ENCODE data around the gene NEK10.

The NEK10 gene

GRCh38 chr3:27127195-27127594 lies 242.0 kb downstream of the NEK10 start:
- TF ChIP-seq POLR2AphosphoS5 (IDR thresholded peaks at IDR 0.05; ENCODE audit: borderline replicate concordance, low read depth, low read length), result no peak
- no peak for TF ChIP-seq FOXP2 (optimal IDR thresholded peaks at IDR 0.05; ENCODE audit: control extremely low read depth, extremely low read length, insufficient read depth)
- no peak for TF ChIP-seq EZH2 (IDR thresholded peaks at IDR 0.05)
- Histone ChIP-seq H3K9me3 (ENCODE audit: low read depth, low read length) (no peaks in the 10 kb centered on the region), H3K36me3 (ENCODE audit: insufficient read depth, low read length) (no peaks in the 10 kb centered on the region), H3K4me3 (no peak overlapping the region), H3K9ac (ENCODE audit: insufficient read length) (no peak overlapping the region), H3K27ac (no peak overlapping the region)
- DNase-seq (ENCODE audit: low read depth, low spot score), result no peak

GRCh38 chr3:27125821-27126501 lies 243.2 kb downstream of the NEK10 start:
- no peak overlapping the region for H3K4me3 ChIP-seq
- no peaks in the 10 kb centered on the region for H3K36me3 ChIP-seq (ENCODE audit: insufficient read depth, low read length)
- no peak for DNase-seq (ENCODE audit: low read depth, low spot score)
- no peak for TF ChIP-seq EZH2 (IDR thresholded peaks at IDR 0.05)
- TF ChIP-seq POLR2AphosphoS5 (IDR thresholded peaks at IDR 0.05; ENCODE audit: borderline replicate concordance, low read depth, low read length), result no peak
- no peak for TF ChIP-seq FOXP2 (optimal IDR thresholded peaks at IDR 0.05; ENCODE audit: control extremely low read depth, extremely low read length, insufficient read depth)
- no peak overlapping the region for H3K9ac ChIP-seq (ENCODE audit: insufficient read length)
- no peak overlapping the region for H3K27ac ChIP-seq
- H3K9me3 ChIP-seq (ENCODE audit: low read depth, low read length), result no peaks in the 10 kb centered on the region

GRCh38 chr3:27119639-27120038 lies 249.5 kb downstream of the NEK10 start:
- no peaks in the 10 kb centered on the region for H3K9me3 ChIP-seq (ENCODE audit: low read depth, low read length)
- no peaks in the 10 kb centered on the region for H3K36me3 ChIP-seq (ENCODE audit: insufficient read depth, low read length)
- DNase-seq (ENCODE audit: low read depth, low spot score), result no peak
- TF ChIP-seq POLR2AphosphoS5 (IDR thresholded peaks at IDR 0.05; ENCODE audit: borderline replicate concordance, low read depth, low read length) (no peak), FOXP2 (optimal IDR thresholded peaks at IDR 0.05; ENCODE audit: control extremely low read depth, extremely low read length, insufficient read depth) (no peak), EZH2 (IDR thresholded peaks at IDR 0.05) (no peak)
- H3K9ac ChIP-seq (ENCODE audit: insufficient read length), result no peak overlapping the region
- H3K27ac ChIP-seq, result no peak overlapping the region
- H3K4me3 ChIP-seq, result no peak overlapping the region

GRCh38 chr3:27115352-27115751 lies 253.8 kb downstream of the NEK10 start:
- no peak overlapping the region for H3K27ac ChIP-seq
- H3K9me3 ChIP-seq (ENCODE audit: low read depth, low read length), result no peaks in the 10 kb centered on the region
- H3K9ac ChIP-seq (ENCODE audit: insufficient read length), result no peak overlapping the region
- no peaks in the 10 kb centered on the region for H3K36me3 ChIP-seq (ENCODE audit: insufficient read depth, low read length)
- no peak overlapping the region for H3K4me3 ChIP-seq
- no peak for DNase-seq (ENCODE audit: low read depth, low spot score)
- TF ChIP-seq EZH2 (IDR thresholded peaks at IDR 0.05) (no peak), FOXP2 (optimal IDR thresholded peaks at IDR 0.05; ENCODE audit: control extremely low read depth, extremely low read length, insufficient read depth) (no peak), POLR2AphosphoS5 (IDR thresholded peaks at IDR 0.05; ENCODE audit: borderline replicate concordance, low read depth, low read length) (no peak)

GRCh38 chr3:27114684-27115083 lies 254.5 kb downstream of the NEK10 start:
- Histone ChIP-seq H3K27ac (no peak overlapping the region), H3K4me3 (no peak overlapping the region), H3K9ac (ENCODE audit: insufficient read length) (no peak overlapping the region), H3K9me3 (ENCODE audit: low read depth, low read length) (no peaks in the 10 kb centered on the region), H3K36me3 (ENCODE audit: insufficient read depth, low read length) (no peaks in the 10 kb centered on the region)
- TF ChIP-seq POLR2AphosphoS5 (IDR thresholded peaks at IDR 0.05; ENCODE audit: borderline replicate concordance, low read depth, low read length) (no peak), EZH2 (IDR thresholded peaks at IDR 0.05) (no peak), FOXP2 (optimal IDR thresholded peaks at IDR 0.05; ENCODE audit: control extremely low read depth, extremely low read length, insufficient read depth) (no peak)
- no peak for DNase-seq (ENCODE audit: low read depth, low spot score)

GRCh38 chr3:27114129-27114528 lies 255.1 kb downstream of the NEK10 start:
- no peak overlapping the region for H3K4me3 ChIP-seq

GRCh38 chr3:27110020-27110419 lies 259.2 kb downstream of the NEK10 start:
- TF ChIP-seq FOXP2 (optimal IDR thresholded peaks at IDR 0.05; ENCODE audit: control extremely low read depth, extremely low read length, insufficient read depth), result no peak
- TF ChIP-seq EZH2 (IDR thresholded peaks at IDR 0.05), result no peak
- no peak for TF ChIP-seq POLR2AphosphoS5 (IDR thresholded peaks at IDR 0.05; ENCODE audit: borderline replicate concordance, low read depth, low read length)
- H3K36me3 ChIP-seq (ENCODE audit: insufficient read depth, low read length), result no peaks in the 10 kb centered on the region
- H3K9me3 ChIP-seq (ENCODE audit: low read depth, low read length), result no peaks in the 10 kb centered on the region
- H3K9ac ChIP-seq (ENCODE audit: insufficient read length), result no peak overlapping the region
- H3K27ac ChIP-seq, result no peak overlapping the region
- DNase-seq (ENCODE audit: low read depth, low spot score), result no peak
- no peak overlapping the region for H3K4me3 ChIP-seq

More at GRCh38 chr3:27114129-27114528, 255.1 kb downstream of the NEK10 start:
- H3K27ac ChIP-seq, result no peak overlapping the region
- no peaks in the 10 kb centered on the region for H3K36me3 ChIP-seq (ENCODE audit: insufficient read depth, low read length)
- DNase-seq (ENCODE audit: low read depth, low spot score), result no peak
- H3K9ac ChIP-seq (ENCODE audit: insufficient read length), result no peak overlapping the region
- no peaks in the 10 kb centered on the region for H3K9me3 ChIP-seq (ENCODE audit: low read depth, low read length)
- no peak for TF ChIP-seq POLR2AphosphoS5 (IDR thresholded peaks at IDR 0.05; ENCODE audit: borderline replicate concordance, low read depth, low read length)

GRCh38 chr3:27108322-27108721 lies 260.9 kb downstream of the NEK10 start:
- TF ChIP-seq FOXP2 (optimal IDR thresholded peaks at IDR 0.05; ENCODE audit: control extremely low read depth, extremely low read length, insufficient read depth) (no peak), EZH2 (IDR thresholded peaks at IDR 0.05) (no peak), POLR2AphosphoS5 (IDR thresholded peaks at IDR 0.05; ENCODE audit: borderline replicate concordance, low read depth, low read length) (no peak)
- no peak for DNase-seq (ENCODE audit: low read depth, low spot score)
- H3K27ac ChIP-seq, result no peak overlapping the region
- no peak overlapping the region for H3K9ac ChIP-seq (ENCODE audit: insufficient read length)
- H3K4me3 ChIP-seq, result no peak overlapping the region
- H3K36me3 ChIP-seq (ENCODE audit: insufficient read depth, low read length), result no peaks in the 10 kb centered on the region
- no peaks in the 10 kb centered on the region for H3K9me3 ChIP-seq (ENCODE audit: low read depth, low read length)

- TF ChIP-seq POLR2AphosphoS5 (IDR thresholded peaks at IDR 0.05; ENCODE audit: borderline replicate concordance, low read depth, low read length) (no peak), FOXP2 (optimal IDR thresholded peaks at IDR 0.05; ENCODE audit: control extremely low read depth, extremely low read length, insufficient read depth) (no peak), EZH2 (IDR thresholded peaks at IDR 0.05) (no peak)
- no peak overlapping the region for H3K27ac ChIP-seq
- H3K4me3 ChIP-seq, result no peak overlapping the region
- no peaks in the 10 kb centered on the region for H3K9me3 ChIP-seq (ENCODE audit: low read depth, low read length)
- DNase-seq (ENCODE audit: low read depth, low spot score), result no peak
- no peaks in the 10 kb centered on the region for H3K36me3 ChIP-seq (ENCODE audit: insufficient read depth, low read length)
- H3K9ac ChIP-seq (ENCODE audit: insufficient read length), result no peak overlapping the region
Observed at GRCh38 chr3:27105904-27106303, 263.3 kb downstream of the NEK10 start.

Data from SK-N-MC (cell line).